Measurements from ENCODE around the gene WDR41. TPM values are rescaled to one million over a fixed set of nuclear protein-coding genes. Genes with fewer than 3 reads are reported as not detected.

The WDR41 gene
- total RNA-seq, 4 donors from 2014 or later, result 82.7 to 161 (median 126) TPM

DNA sequence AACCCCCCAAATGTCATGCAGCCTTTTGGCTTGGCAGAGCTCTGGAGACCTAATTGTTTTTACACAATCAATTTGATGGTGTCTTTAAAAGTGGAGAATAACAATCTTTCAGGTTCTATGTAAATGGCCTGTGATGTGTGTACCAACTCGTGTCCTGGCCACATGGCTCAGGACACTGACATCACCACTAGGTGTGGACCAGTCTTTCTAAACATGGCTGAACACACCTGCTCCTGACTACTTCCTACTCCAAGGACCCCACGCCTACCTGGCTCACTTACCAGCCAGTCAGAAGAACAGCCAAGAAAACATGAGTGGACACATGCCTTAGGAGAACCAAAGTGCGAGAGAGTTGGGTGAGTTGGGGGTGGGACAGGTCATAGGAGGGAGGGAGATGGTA lies 71.2 kb downstream of the WDR41 start:
- Histone ChIP-seq H3K9me3 (no peaks in the 10 kb centered on the region), H3K36me3 (no peaks in the 10 kb centered on the region), H3K27me3 (no peaks in the 10 kb centered on the region), H3K4me3 (no peak overlapping the region), H3K27ac (no peak overlapping the region), H3K4me1 (peaks cover 0 to 5% of the 10 kb centered on the region in 2 donors)
- TF ChIP-seq, protein P1, sequence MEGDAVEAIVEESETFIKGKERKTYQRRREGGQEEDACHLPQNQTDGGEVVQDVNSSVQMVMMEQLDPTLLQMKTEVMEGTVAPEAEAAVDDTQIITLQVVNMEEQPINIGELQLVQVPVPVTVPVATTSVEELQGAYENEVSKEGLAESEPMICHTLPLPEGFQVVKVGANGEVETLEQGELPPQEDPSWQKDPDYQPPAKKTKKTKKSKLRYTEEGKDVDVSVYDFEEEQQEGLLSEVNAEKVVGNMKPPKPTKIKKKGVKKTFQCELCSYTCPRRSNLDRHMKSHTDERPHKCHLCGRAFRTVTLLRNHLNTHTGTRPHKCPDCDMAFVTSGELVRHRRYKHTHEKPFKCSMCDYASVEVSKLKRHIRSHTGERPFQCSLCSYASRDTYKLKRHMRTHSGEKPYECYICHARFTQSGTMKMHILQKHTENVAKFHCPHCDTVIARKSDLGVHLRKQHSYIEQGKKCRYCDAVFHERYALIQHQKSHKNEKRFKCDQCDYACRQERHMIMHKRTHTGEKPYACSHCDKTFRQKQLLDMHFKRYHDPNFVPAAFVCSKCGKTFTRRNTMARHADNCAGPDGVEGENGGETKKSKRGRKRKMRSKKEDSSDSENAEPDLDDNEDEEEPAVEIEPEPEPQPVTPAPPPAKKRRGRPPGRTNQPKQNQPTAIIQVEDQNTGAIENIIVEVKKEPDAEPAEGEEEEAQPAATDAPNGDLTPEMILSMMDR (IDR thresholded peaks at IDR 0.05), result no peak
- TF ChIP-seq POLR2A (IDR thresholded peaks at IDR 0.05), result no peak
- no peak for DNase-seq
- intact Hi-C loops (cut with DNase I; ENCODE audit: low total_unique reads), result no loop called here

DNA sequence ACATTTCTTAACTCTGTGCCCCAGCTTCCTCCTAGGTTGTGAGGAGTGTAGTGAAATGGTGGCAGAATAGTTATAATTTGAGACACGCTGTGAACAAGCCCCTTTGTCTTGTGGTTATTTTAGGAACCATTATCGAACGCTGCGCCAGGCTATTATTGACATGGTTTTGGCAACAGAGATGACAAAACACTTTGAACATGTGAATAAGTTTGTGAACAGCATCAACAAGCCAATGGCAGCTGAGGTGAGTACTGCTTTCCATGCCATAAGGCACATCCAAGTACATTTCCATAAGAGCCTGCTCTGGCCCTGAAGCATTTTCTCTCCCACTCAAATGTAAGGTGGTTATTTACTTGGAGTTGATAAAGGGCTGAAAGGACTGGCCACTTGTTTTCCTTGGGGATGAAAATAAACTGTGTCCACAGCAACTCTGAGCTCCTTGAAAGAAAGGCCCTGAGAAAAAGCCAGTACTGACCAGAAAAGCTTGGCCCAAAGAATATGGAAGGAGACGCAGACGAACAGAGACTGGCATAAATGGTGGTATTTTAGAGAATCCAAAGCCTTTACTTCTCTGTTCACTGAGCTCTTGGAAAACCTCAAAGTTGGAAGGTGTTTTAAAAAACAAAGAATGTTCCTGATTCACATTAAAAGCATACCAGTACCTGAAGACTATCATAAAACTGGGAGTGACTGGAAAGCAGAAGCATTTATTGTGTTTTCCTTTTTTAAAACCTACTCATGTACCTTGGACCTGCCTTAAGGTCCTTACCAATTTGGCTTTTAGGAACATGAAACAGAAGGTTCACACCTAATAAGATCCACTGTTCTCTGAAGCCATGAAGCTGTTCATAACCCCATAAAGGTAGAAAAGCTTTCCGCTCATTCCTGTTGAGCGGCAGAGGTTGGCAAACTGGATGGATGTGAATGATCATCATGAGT lies 72.2 kb downstream of the WDR41 start:
- no peak overlapping the region for H3K4me3 ChIP-seq
- H3K27ac ChIP-seq, result no peak overlapping the region
- TF ChIP-seq POLR2A (IDR thresholded peaks at IDR 0.05), result no peak
- TF ChIP-seq, protein P1 (IDR thresholded peaks at IDR 0.05), result no peak
- peaks cover 0 to 5% of the 10 kb centered on the region in 2 donors for H3K4me1 ChIP-seq
- H3K9me3 ChIP-seq, result no peaks in the 10 kb centered on the region
- no peak for DNase-seq
- intact Hi-C loops (cut with DNase I; ENCODE audit: low total_unique reads), result no loop called here
- H3K36me3 ChIP-seq, result no peaks in the 10 kb centered on the region
- H3K27me3 ChIP-seq, result no peaks in the 10 kb centered on the region

DNA sequence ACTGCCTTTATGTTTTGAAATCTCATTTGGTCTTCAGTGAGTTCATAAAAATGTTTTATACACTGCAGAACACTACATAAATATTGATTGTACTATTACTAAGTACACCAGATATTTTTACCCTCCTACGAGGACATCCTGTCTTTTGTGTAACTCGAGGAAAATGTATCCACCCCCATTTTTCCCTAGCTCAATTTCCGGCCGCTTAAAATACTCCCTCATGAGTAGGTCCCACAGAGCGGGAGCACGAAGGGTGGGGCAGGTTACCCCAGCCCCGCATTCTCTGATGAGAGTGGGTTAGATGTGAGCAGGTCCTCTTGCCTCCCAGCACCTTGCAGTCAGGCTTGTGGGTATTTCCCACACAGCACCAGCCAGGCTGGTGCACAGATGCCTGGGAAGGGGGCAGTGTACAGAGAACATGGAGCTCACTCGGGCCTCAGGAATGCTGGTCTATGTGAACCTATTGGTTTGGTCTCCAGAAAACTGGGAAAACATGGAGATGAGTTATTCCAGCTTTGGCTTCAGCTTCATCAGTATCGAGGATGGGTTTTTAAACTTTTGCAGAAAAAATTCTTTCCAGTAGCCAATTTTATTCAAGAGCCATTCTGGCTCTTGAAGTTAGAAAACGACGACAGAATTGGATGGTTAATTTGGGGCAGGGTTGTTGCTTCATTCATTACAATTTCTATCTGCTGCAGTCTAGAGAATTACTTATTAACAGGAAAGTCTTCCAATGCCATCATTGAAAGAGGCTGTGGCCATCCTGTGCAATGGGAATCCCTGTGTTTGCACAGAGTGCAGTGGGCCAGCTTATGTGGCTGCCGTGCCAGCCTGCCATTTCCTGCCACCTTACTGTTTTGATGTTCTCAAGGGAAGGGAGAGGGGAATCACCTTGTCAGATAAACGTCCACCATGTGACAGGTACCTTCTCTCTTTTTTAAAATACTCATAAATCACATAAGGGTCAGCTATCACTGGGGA lies 73.2 kb downstream of the WDR41 start:
- DNase-seq, result no peak
- TF ChIP-seq, protein P1 (IDR thresholded peaks at IDR 0.05), result no peak
- TF ChIP-seq POLR2A (IDR thresholded peaks at IDR 0.05), result no peak
- H3K27me3 ChIP-seq, result no peaks in the 10 kb centered on the region
- peaks cover 0 to 1% of the 10 kb centered on the region in 2 donors for H3K4me1 ChIP-seq
- H3K9me3 ChIP-seq, result no peaks in the 10 kb centered on the region
- no peak overlapping the region for H3K4me3 ChIP-seq
- intact Hi-C loops (cut with DNase I; ENCODE audit: low total_unique reads), result no loop called here
- no peaks in the 10 kb centered on the region for H3K36me3 ChIP-seq
- no peak overlapping the region for H3K27ac ChIP-seq

DNA sequence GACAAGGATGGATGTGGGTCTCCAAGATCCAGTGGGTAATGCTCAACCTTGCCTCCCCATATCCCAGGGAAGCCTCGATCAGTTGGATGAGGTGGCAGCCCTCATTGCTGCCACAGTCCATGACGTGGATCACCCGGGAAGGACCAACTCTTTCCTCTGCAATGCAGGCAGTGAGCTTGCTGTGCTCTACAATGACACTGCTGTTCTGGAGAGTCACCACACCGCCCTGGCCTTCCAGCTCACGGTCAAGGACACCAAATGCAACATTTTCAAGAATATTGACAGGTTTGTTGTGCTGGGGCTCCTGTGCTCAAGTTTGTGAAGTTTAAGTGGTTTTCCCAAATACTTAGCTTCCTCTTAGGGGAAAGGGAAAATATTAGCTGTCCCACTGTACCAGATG lies 74.0 kb downstream of the WDR41 start:
- TF ChIP-seq, protein P1 (IDR thresholded peaks at IDR 0.05), result no peak
- TF ChIP-seq POLR2A (IDR thresholded peaks at IDR 0.05), result no peak
- intact Hi-C loops (cut with DNase I; ENCODE audit: low total_unique reads), result no loop called here
- DNase-seq, result no peak
- H3K36me3 ChIP-seq, result no peaks in the 10 kb centered on the region
- no peak overlapping the region for H3K4me3 ChIP-seq
- H3K27me3 ChIP-seq, result no peaks in the 10 kb centered on the region
- H3K27ac ChIP-seq, result no peak overlapping the region
- H3K9me3 ChIP-seq, result no peaks in the 10 kb centered on the region
- no peaks in the 10 kb centered on the region for H3K4me1 ChIP-seq
